NCI-H2196 (cell line): Measurements from ENCODE around the gene SLAIN1.
"Not testable (repeated sequence)": the region's sequence is repeated elsewhere in the genome, so short reads cannot be mapped to it uniquely, and the experiment has no call there.

Experiments used
- DNase-seq: peaks from one replicate; lab custom pipeline; 2025; ENCODE audit not compliant: unreplicated experiment; lab: John Stamatoyannopoulos, UW

The SLAIN1 gene

DNA sequence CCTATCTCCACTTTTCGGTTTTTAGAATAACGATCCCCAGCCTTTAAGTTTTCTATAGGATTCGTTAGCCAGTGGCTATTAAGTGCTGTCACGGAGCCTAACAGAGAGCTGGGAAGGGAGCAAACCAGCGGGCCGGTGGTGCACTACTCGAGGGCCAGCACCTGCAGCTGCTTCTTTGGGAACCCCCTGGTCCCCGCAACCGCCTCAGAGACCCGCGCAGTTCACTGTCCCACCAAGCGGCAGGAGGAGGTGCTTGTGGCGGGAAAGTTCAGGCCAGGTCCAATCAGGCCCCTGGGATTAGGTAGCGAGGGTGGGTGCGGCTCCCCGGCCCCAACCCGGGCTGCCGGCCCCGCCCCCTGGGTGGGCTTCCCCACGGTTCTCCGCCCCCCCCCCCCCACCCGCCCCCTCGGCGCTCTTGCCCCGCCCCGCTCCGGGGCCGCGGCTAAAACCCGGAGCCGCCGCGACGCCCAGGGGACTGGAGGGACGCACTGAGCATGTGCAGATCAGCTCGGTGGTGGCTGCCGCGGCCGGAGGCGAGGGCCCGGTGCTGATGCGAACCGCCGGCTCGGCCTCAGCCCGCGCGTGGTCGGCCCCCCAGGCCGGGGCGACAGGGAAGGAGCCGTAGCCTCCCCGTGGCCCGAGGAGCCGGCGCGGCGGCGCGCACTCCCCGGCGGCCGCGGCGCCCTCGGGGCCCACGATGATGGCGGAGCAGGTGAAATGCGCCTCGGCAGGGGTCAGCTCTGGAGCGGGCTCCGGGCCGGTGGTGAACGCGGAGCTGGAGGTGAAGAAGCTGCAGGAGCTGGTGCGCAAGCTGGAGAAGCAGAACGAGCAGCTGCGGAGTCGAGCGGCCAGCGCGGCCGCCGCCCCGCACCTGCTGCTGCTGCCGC lies at the start of gene SLAIN1:
Gene SLAIN1 (plus strand): TSS at position 471 of the 887 bp plus-strand sequence. CDS start 227 bp downstream, at position 698.
- DNase-seq, result peak; percentile 66

DNA sequence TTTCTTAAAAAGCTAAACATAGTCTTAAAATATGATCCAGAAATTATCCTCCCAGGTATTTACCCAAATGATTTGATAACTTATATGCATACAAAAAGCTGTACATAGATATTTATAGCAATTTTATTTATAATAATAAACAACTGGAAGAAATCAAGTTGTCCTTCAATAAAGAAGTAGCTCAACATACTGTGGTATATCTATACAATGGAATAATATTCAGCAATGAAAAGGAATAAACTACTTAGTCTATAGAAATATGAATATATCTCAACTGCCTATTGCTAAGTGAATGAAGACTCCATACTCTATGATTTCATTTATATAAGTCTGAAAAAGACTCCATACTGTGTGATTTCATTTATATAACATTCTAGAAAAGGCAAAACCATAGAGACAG lies 47.1 kb upstream of the SLAIN1 start:
- no peak for DNase-seq

DNA sequence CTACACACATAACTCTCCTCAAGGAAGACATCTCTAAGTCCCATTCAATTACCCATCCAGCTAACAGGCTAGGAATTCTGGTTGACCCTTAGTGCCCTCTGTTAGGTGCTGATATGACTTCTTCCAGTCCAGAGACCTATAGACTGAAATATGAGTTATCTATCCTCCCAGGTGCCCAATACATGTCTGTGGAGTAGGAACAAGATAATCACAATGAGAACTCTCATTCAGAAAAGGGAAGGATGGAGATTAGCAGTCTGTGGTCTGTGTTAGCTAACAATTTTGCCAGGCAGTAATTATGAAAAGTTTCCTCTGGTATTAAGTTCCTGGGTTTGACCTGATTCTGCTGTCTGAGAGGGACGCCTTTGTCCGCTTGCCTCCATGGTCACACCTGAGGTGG lies 44.2 kb upstream of the SLAIN1 start:
- no peak for DNase-seq

DNA sequence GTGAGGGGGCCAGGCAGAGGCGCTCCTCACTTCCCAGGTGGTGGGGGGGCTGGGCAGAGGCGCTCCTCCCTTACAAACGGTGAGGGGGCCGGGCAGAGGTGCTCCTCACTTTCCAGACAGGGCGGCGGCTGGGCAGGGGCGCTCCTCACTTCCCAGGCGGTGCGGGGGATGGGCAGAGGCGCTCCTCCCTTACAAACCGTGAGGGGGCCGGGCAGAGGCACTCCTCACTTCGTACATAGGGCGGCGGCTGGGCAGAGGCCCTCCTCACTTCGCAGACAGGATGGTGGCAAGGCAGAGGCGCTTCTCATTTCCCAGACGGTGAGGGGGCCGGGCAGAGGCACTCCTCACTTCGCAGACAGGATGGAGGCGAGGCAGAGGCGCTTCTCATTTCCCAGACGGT lies 37.5 kb upstream of the SLAIN1 start:
- DNase-seq, result not testable (repeated sequence)

- no peak for DNase-seq
Observed at GRCh38 chr13:77660841-77661250, 36.6 kb upstream of the SLAIN1 start.

DNA sequence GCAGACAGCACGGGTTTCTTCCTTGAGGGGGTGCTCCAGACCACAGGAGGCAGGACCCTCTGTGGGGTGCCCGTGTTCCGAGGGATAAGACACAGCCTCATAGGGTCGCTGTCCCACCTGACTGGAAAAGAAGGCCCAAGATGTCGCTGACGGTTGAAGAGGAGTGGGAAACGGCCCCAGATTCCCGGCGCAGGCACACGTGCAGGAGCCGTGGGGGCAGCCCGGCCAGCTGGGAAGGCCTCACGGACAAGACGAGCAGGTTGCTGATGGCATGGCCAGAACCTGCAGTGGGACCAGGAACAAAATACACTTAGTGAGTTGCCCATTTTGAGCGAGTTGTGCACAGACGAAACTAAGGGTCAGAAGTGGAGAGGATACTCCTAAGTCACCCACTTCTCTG lies 35.2 kb upstream of the SLAIN1 start:
- DNase-seq, result not testable (repeated sequence)

DNA sequence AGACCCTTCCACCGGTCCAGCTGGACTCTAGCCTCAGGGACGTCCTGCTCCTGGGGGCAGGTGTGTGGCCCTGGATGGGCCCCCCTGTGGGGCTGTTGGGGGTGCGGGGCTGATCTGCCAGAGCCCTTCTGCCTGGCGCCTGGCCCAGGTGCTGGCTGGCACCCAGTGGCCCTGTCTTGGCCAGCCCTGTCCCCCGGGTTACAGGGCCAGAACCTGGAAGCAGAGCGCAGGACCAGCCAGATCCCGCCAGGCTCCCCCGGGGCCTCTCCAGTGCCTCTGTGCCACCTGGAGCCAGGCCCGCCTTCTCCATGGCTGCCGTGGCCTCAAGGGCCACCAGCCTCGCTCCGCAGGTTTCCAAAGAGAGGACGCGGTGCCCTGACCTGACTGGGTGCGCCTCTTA lies 34.7 kb upstream of the SLAIN1 start:
- not testable (repeated sequence) for DNase-seq

DNA sequence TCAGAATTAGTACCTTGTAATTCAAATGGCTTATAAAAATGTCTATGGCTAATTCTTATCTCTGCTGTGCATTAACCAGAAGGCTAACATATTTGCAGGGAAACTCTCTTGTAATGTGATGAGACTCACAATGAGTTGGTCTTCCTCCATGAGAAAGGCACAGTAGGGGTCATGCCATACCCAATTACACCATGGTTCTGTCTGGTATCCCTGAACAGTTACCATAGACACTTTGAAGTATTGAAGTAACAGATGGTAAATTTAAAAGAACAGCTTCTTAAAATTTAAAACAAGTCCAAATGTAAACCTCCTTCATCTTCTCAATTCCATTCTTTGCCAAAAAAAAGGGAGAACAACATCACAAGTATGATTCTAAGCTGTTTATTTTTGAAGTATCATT lies 22.6 kb upstream of the SLAIN1 start:
- no peak for DNase-seq

GRCh38 chr13:77678691-77679235 lies 18.7 kb upstream of the SLAIN1 start:
- DNase-seq, result no peak

- DNase-seq, result no peak
Observed at GRCh38 chr13:77687799-77688198, 9.7 kb upstream of the SLAIN1 start.

GRCh38 chr13:77691871-77692270 lies 5.6 kb upstream of the SLAIN1 start:
- DNase-seq, result no peak

DNA sequence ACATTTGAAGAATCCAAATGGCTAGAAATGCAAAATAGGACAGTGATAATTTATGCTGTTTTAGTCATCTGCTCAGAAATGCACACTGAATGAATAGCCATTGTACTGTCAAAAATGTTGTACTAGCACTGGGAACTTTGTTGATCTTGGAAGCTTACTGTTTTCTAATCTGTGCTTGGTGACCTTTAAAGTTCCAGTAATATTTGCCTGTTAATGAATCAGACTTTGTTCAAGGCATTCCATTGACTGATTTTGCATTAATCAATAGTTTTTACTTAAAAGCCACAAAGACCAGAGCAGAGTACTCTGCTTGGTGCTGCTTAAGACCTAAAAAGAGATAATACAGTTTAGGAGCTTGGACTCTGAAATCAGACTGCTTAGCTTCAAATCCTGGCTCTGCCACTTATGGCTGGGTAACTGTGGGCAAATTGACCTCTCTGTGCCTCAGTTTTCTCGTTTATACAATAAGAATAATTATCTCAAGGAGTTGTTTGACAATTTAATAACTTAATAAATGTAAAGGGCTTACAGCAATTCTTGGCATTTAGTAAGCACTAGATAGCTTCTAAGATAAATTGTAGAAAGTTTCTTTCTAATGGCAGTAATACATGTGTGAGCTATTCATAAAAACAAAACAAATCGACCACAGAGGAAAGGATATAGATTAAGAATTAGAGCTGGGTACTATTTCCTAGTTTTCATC lies 4.6 kb upstream of the SLAIN1 start:
- no peak for DNase-seq

- DNase-seq, result no peak
Observed at GRCh38 chr13:77693449-77693940, 4.0 kb upstream of the SLAIN1 start.

DNA sequence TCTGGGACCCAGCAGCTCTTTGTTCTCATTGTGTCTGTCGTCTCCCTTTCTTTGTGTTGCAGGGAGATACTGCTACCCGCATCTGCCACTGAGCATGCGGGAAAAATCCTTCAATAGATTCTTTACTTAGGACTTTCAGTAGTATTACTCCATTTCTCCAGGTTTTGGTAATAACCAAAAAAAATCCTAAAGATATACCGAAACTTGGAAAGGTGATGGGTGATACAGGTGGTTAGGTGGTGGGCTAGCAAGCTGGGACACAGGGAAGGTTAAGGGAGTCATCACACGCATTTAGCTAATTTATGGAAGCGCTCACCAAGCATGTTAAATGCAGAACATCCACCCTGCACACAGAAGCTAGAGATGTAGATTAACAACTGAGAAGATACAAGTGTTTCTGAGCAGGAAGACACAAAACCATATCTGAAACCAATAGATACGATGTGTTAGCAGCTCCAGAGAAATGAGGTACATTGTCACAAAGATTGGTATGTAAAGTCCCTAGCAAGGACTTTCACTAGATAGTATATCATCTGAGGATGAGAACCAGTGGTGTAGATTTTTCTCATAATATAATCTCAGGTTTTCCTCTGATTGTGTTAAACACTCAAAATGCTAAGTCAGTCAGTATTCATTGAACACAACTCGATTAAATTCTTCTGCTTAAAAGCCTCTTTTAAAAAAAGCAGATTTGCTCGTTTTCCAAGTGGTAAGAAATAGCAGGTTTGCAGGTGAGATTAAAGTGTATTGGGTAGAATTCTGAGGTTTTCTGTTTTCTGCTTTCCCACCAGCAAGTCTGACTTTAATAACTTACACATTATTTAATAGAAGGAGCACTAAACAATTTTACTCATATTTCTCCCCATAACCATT lies 1.2 kb upstream of the SLAIN1 start:
- DNase-seq, result peak; percentile 7

GRCh38 chr13:77696879-77697216 lies 639 bp upstream of the SLAIN1 start:
- DNase-seq, result no peak

- DNase-seq, result no peak
Observed at GRCh38 chr13:77698201-77699058, 943 bp downstream of the SLAIN1 start.

DNA sequence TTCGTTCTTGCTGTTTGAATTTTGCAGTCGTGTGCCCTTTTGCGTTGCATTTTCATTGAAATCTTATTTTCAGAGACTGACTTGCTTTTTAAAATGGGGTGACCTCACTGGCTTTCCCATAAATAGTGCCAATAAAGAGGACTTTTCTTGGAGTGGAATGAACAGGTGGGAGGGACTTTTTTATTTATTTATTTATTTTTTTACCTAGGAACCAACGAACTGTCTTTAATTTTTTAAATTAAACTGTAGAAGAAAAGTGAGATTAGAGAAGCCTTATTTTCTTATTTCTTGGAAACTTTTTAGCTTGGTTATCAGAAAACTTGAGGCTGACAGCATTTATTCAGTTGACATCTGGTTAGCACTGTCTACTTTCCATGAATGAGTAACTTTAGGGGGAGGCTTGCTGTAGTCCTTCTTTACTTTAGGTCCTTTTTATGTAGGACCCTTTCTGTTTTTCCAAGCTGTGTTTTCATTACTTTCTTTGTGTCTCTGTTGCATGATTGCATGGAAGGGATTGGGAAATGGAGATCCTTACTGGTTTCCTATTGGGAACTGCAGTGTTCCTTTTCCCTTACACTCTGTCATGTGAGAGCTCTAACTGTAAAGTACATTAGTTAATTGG lies 1.7 kb downstream of the SLAIN1 start:
- DNase-seq, result no peak

DNA sequence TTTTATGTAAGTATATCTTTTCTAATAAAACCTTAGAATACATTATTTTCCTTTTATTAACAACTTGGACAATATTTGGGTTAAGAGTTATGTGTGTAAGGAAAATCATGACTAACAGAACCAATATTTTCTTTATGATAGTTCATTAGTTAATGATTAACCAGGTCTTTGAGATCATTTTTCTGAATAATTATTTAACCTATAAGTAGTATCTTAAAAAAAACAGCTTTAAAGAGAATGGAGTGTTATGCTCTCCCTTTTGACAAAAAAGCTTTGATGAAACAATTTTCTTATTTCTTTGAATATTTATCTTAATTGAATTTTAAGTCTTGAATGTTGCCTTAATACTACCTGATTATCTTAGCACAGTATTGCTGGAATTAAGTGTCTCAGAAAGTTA lies 3.8 kb downstream of the SLAIN1 start:
- DNase-seq, result no peak

- no peak for DNase-seq
Observed at GRCh38 chr13:77702366-77702765, 4.9 kb downstream of the SLAIN1 start.

DNA sequence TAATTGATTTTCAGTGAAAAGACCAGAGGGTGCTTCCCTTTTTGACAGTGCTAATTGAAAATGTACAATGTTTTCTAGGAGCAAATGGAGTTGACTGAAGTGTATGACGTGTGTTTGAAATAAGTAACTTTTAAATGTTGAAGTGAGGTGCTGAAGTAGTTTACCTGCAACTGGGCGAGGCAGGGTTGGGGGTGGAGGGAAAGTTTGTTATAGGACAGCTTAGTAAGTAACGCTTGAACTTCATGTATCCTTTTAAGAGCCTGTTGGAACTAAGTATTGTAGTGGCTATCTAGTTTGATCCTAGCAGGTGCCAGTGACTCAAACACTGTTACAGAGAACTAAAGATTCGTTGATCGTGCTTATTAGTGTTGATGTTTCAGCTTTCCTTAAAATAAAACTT lies 5.9 kb downstream of the SLAIN1 start:
- DNase-seq, result no peak
